AG10803 (cell line): ENCODE measurements around the gene CNIH3.
A peak's percentile ranks its signal among the peaks of the same experiment; 100 is the strongest.

Experiments
- DNase-seq: peaks from one replicate; pipeline ENCODE4 v3.0.0; 2010; ENCODE audit warnings: low read depth
- H3K4me3 ChIP-seq: 2 replicates; pipeline ENCODE4 v1.5.1; 2011; ENCODE audit warnings: mild to moderate bottlenecking, low read length, control low read depth
- CTCF ChIP-seq: conservative IDR thresholded peaks from 2 replicates; pipeline ENCODE4 v1.5.1; 2011; ENCODE audit warnings: mild to moderate bottlenecking, low read length, control low read depth, inconsistent platforms

The CNIH3 gene

GRCh38 chr1:224641030-224641429, 24.9 kb downstream of the CNIH3 start:
- DNase-seq: no peak
- TF ChIP-seq CTCF: no peak
- H3K4me3 ChIP-seq: no peak overlapping the region

GRCh38 chr1:224643653-224644052, 27.5 kb downstream of the CNIH3 start:
- no peak overlapping the region for H3K4me3 ChIP-seq
- no peak for TF ChIP-seq CTCF
- no peak for DNase-seq

- DNase-seq: peak; percentile 53
- peak; percentile 95 for TF ChIP-seq CTCF
- no peak overlapping the region for H3K4me3 ChIP-seq
Measured at GRCh38 chr1:224644553-224645154, 28.5 kb downstream of the CNIH3 start.

- H3K4me3 ChIP-seq: no peak overlapping the region
- DNase-seq: no peak
- TF ChIP-seq CTCF: no peak
Measured at GRCh38 chr1:224647449-224647848, 31.3 kb downstream of the CNIH3 start.

GRCh38 chr1:224650290-224650689, 34.2 kb downstream of the CNIH3 start:
- no peak for DNase-seq
- TF ChIP-seq CTCF: no peak
- H3K4me3 ChIP-seq: no peak overlapping the region

- DNase-seq: no peak
- H3K4me3 ChIP-seq: no peak overlapping the region
- TF ChIP-seq CTCF: no peak
Measured at GRCh38 chr1:224651188-224651587, 35.1 kb downstream of the CNIH3 start.

- DNase-seq: no peak
- TF ChIP-seq CTCF: no peak
- H3K4me3 ChIP-seq: no peak overlapping the region
Measured at GRCh38 chr1:224656392-224656791, 40.3 kb downstream of the CNIH3 start.
